ENCODE measurements around the gene ATP8B1.
"Not testable (repeated sequence)": the region's sequence is repeated elsewhere in the genome, so short reads cannot be mapped to it uniquely, and the experiment has no call there.

Gene ATP8B1

GRCh38 chr18:57719211-57719935, 83.7 kb downstream of the ATP8B1 start:
- not testable (repeated sequence) for DNase-seq (ENCODE audit: low read depth)

DNA sequence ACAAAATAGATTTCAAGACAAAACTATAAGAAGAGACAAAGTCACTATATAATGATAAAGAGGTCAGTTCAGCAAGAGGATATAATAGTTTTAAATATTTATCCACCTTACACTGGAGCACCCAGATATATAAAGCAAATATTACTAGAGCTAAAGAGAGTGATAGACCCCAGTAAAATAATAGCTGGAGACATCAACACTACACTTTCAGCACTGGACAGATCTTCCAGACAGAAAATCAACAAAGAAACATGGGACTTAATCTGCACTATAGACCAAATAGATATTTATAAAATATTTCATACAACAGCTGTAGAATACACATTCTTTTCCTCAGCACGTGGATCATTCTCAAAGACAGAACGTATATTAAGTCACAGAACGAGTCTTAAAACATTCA, 86.6 kb downstream of the ATP8B1 start:
- DNase-seq (ENCODE audit: low read depth), result no peak

DNA sequence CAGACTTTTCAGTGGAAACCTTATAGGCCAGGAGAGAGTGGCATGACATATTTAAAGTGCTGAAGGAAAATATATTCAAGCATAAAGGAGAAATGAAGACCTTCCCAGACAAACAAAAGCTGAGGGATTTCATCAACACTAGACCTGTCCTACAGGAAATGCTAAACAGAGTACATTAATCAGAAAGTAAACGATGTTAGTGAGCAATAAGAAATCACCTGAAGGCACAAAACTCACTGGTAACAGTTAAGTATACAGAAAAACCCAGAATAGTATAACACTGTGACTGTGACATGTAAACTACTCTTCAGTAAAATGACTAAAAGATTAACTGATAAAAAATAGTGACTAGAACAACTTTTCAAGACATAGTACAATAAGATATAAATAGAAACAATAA, 87.4 kb downstream of the ATP8B1 start:
- DNase-seq (ENCODE audit: low read depth), result no peak

- DNase-seq (ENCODE audit: low read depth), result no peak
Observed at GRCh38 chr18:57715073-57715472, 88.0 kb downstream of the ATP8B1 start.

- DNase-seq (ENCODE audit: low read depth), result no peak
Observed at GRCh38 chr18:57710226-57710625, 92.9 kb downstream of the ATP8B1 start.

DNA sequence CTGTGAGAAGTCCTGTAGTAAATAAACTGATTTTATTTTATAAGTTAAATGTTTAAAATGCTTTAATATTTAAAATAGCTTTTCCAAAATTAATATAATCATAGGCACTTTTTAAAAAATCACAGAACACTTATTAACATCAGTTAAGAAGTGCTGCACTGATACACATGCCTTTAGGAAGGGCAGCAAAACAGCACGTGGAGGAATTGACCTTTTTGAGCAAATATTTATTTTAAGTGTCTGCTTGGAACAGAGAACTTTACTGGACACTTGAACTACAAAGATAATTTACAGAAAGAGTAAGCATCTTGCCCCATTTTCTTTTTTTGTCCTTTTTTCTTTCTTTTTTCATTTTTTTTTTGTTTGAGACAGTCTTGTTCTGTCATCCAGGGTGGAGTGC, 93.8 kb downstream of the ATP8B1 start:
- DNase-seq (ENCODE audit: low read depth), result no peak

- DNase-seq (ENCODE audit: low read depth), result no peak
Observed at GRCh38 chr18:57708288-57708687, 94.8 kb downstream of the ATP8B1 start.

DNA sequence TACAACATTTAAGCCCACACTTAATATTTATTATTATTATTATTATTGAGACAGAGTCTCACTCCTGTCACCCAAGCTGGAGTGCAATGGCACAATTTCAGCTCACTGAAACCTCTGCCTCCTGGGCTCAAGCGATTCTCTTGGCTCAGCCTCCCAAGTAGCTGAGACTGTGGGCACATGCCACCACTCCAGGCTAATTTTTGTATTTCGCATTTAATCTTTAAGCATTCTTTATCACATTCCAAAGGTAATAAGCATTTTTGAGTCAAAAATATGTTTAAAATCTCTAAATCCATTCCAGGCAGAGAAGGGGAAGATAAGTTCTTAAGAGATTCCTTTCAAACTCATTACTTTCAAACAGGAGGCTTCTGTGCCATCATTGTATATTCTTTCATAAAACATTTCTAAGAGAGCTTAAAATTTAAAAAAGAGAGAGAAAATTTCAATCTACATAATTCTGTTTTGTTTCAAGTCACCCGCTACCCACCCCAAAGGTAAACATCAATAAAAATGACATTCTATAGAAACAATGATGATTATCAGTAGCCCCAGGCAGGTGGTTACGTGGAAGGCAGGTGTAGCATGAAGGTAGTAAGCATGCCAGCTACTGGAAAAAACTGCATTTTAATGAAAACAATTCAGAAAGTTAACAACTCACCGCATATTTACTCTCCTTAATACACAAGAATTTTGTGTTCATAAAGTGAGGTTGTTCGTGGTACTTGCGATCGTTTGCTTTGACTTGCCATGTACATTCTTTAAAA, 97.1 kb downstream of the ATP8B1 start:
- no peak for DNase-seq (ENCODE audit: low read depth)

- no peak for DNase-seq (ENCODE audit: low read depth)
Observed at GRCh38 chr18:57705011-57705410, 98.1 kb downstream of the ATP8B1 start.

GRCh38 chr18:57698571-57699276, 104.4 kb downstream of the ATP8B1 start:
- no peak for DNase-seq (ENCODE audit: low read depth)

DNA sequence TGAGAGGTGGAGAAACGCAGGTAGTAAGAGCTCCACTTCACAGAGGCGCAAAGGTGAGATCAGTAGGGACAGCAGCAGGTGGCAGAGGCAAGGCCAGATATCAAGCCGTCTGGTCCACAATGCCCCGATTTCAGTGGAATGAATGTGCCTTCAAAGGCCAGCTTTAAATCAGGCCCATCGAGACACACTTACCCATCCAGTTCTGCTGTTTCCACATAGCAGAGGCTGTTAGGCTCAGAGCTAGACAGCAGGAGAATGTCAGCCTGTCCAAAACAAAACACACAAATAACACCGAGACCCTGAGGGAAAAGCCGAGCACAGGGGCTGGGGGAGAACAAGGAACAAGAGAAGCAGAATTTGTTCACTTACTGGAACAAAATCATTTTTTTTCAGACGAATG, 105.7 kb downstream of the ATP8B1 start:
- DNase-seq (ENCODE audit: low read depth), result no peak

DNA sequence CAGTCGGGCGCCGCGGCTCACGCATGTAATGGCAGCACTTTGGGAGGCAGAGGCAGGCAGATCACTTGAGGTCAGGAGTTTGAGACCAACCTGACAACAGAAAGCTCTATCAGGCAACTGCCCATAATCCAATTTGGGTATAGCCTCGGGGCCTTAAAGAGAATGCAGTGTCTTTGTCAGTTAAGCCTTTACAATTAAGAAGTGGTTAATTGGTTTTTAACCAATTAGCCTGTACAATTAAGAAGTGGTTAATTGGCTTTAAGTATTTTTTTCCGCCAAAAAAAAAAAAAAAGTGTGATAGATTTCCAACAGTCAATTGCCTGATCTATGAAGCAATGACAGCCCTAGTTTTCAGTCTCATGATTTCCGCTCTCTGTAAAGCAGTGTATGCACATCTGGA, 106.8 kb downstream of the ATP8B1 start:
- DNase-seq (ENCODE audit: low read depth), result no peak

DNA sequence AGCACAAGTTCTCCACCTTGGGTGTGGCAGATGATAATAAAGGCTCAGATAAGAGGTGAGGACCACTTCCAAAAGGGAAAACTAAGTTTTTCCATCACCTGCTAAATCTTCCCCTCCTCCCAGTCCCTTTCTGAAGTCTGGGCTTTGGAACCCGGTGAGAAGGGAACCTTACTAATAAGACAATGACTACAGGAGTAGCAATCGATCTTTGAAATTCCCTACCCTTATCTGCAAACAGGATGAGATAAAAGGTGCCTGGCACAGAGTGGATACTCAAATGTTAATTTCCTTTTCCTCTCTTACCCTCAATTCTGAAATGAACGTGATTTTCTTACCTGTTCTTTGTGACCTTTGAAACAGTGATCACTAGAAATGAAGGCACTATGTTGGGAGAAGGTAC, 111.8 kb downstream of the ATP8B1 start:
- no peak for DNase-seq (ENCODE audit: low read depth)

DNA sequence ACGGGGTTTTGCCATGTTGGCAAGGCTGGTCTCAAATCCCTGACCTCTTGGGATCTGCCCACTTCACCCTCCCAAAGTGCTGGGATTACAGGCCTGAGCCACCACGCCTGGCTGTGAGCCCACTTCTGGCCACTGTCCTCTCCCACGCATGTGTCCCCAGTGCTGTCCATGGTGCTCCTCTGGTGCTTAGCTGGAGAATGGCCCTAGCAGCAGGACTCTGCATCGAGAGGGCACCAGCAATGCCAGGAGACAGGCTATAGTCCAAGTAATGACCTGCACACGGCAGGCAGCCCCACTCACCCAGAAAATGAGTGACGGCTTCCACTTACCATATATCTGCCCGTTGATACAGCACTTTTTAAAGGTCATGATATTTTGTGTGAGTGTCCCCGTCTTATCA, 115.1 kb downstream of the ATP8B1 start:
- no peak for DNase-seq (ENCODE audit: low read depth)

DNA sequence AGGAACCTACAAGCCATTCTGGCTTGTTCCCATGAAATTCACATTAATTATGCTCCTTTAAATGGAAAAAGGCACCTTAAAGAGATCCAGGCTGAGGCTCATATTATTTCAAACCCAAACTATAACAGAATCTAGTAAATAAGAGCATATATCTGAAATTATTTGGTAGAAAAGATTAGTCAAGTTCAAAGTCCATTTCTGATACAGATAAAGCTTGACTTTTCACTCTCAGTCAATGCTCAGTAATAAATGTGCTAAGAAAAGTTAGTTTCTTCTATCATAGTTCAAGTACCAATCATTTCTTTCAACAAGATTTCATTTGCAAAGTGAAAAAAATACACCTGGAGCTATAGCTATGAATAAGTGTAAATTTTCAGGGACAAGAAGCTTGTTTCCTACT, 119.6 kb downstream of the ATP8B1 start:
- DNase-seq (ENCODE audit: low read depth), result no peak

DNA sequence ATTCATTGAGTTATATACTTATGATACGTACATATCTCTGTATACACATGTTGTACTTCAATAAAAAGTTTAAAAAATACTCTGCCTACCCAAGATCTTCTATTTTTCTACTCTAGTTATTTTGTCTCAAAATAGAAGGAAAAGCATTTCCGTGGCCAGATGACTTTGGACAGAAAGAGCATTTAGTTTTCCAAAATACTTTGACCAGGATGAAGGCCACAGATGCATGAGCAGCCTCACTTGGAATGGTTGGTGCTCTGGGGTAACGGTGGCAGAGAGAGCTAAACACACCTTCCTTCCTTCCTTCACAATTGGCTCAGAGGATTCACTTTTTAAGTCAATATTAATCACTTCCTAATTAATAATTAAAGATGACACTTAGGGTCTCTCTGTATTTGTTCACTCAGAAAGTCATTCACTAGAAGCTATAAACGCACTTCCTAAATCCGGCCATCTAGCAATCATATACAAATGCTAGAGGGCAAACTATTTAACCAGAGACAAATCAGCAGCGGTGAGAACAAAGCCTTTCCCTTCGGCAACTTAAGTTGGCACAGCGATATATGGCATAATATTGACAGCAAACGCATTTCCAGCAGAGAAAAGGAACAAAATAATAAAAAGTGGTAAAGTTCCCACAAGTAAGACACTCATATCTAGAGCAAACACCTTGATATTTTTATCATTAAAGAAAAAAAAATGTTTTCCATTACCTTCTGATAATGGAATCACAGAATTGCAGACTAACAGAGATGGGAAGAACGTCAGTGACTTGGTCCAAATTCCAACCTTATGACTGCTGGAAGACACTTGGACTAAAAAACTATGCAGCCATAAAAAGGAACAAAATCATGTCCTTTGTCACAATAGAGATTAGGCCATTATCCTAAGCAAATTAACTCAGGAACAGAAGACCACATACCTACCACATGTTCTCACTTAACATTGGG, 125.6 kb downstream of the ATP8B1 start:
- DNase-seq (ENCODE audit: low read depth), result no peak

DNA sequence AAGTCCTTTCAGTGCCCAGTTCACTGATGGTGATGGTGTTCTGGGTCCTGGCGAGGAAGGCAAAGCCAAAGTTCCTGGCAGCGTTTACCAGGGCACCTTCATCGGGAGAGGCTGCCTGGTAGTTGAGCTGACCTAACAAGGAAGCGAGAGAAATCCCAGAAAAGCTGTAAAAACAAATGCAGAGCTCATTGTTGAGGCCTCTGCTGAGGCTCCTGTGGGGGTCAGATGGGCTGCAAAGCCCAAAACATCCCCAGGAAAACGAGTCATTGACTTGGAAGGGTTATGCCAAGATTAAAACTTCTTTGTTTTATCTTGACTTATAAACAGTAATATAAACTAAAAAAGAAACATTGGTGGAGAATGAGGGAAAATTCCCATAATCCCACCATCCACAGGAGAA, 128.2 kb downstream of the ATP8B1 start:
- no peak for DNase-seq (ENCODE audit: low read depth)

GRCh38 chr18:57670046-57670445, 133.1 kb downstream of the ATP8B1 start:
- no peak for DNase-seq (ENCODE audit: low read depth)

DNA sequence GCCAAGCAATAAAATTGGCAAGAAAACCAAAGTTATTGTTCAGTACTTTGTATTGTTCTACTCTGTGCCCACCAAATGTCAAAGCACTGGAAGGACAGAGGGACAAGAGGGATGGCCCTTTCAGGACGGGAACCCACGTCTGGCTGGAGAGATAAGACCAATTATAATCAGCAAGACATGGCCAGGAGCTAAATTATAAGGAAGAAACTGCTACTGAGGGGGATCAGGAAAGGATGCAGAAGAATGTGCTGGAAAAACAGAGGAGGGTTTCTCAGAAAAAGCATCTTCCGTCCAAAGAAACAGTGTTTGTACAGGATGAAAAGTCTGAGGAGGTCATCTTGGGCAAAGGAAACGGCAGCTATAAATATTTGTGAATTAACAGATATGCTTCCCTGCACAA, 135.1 kb downstream of the ATP8B1 start:
- no peak for DNase-seq (ENCODE audit: low read depth)

DNA sequence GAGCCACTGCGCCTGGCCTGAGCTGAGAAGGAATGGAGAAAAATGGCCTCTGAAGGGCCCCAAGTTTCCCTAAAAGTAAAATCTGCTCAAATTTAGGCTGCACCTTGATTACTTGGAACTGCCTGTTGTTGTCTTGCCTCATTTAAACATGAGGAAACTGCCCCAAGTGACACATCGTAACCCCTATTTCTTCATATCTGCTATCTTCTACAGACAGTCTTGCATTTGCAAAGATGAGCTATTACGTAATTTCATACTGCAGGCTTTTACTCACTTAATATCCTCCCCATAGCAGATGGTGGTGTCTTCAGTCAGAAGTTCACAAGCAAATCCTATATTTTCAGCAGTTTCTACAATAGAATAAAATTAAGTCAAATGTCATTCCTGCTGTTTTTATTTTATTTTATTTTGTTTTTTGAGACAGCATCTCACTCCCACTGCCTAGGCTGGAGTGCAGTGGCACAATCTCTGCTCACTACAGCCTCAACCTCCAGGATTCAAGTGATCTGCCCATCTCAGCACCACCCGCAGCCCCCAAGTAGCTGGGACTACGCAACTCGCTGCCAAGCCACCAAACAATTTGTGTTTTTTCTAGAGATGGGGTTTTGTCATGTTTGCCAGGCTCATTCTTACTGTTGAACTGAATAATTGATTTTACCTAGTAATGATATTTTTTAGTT, 136.2 kb downstream of the ATP8B1 start:
- no peak for DNase-seq (ENCODE audit: low read depth)

DNA sequence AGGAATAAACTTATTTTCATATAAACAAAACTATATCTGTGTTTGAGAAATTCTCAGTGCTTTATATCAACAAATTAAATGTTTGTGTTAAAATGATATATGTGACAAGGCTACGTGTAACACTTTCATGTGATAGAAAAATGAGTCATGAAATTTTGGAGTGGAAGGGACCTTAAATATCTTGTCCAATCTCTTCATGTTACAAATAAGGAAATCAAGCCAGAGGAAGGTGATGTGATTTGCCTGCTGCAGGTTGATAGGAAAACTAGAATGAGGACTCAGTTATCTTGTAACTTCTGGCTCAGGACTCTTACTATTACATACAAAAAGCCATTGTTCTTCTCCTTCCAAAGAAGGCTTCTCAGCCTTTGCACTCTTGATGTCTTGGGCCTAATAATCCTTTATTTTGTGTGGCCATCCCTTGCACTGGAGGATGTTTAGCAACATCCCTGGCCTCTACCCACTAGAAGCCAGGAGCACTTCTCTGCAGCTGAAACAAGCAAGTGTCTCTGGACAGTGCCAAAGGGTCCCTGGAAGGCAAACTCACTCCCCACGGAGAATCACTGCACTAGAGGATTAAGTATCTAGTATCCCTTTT, 138.4 kb downstream of the ATP8B1 start:
- DNase-seq (ENCODE audit: low read depth), result no peak
